Measurements from ENCODE around the gene CPXM2.

CPXM2 gene

DNA sequence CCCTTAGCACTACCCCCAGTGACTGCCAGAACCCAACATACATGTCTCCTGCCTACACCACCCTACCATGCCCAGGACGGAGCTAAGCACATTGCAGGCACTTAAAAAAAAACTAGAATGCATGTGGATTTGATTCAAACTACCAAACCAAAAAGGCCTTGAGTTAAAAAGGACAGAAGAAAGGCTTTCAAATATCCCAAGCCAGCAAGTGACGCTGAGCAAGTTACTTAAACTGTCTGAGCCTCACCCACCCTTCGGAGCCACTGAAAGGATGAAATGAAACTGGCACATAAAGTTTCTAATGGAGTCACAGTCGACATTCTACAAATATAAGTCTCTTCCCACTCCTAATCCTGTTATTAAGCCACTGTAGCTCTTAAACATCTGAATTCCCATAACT lies 1.8 kb downstream of the CPXM2 start:
- Mint-ChIP-seq H3K27me3 (peaks cover 11% of the 10 kb centered on the region), H3K9me3 (ENCODE audit: low read depth) (no peaks in the 10 kb centered on the region), H3K36me3 (no peaks in the 10 kb centered on the region), H3K4me3 (no peak overlapping the region), H3K27ac (no peak overlapping the region), H3K4me1 (ENCODE audit: low read depth) (no peaks in the 10 kb centered on the region)

DNA sequence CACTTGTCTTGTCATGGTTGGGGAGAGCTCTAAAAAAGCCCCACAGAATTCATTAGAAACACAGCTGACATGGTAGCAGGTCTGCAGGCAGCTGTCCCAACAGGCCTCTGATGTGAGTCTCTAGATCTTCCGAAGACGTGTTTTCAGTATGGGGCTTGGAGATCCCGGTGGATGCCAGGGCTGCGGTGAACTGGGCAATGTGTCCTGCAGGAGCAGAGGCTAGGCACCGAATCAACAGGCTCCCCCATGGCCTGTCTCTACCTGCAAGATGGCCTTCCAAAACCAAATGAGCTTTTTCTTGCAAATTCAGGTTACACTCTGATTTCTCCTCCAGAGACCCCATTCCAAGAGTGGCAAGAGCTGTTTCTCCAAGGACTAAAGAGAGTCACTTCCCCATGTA lies 2.9 kb downstream of the CPXM2 start:
- H3K4me1 Mint-ChIP-seq (ENCODE audit: low read depth), result no peaks in the 10 kb centered on the region
- no peaks in the 10 kb centered on the region for H3K36me3 Mint-ChIP-seq
- H3K4me3 Mint-ChIP-seq, result no peak overlapping the region
- peaks cover 9% of the 10 kb centered on the region for H3K27me3 Mint-ChIP-seq
- H3K9me3 Mint-ChIP-seq (ENCODE audit: low read depth), result no peaks in the 10 kb centered on the region
- no peak overlapping the region for H3K27ac Mint-ChIP-seq

DNA sequence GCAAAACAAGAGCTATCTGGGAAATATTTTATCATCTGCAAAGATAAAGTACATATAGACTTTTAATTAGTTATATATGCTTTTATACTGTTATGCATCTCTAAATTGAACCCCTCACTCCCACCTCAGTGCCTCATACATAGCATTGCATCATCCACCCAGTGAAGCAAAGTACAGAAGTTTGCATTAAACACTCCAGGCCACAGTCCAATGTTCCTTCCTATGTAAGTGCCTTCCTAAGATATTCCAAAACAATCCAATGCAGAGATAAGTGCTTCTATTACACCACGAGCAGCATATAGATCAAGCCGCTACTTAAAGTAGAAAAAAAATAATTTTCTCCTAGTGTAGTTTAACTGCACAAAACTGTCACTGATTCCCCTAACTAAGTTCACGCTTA lies 3.4 kb downstream of the CPXM2 start:
- no peaks in the 10 kb centered on the region for H3K9me3 Mint-ChIP-seq (ENCODE audit: low read depth)
- H3K36me3 Mint-ChIP-seq, result no peaks in the 10 kb centered on the region
- H3K4me3 Mint-ChIP-seq, result no peak overlapping the region
- H3K27ac Mint-ChIP-seq, result no peak overlapping the region
- H3K4me1 Mint-ChIP-seq (ENCODE audit: low read depth), result no peaks in the 10 kb centered on the region
- peaks cover 9% of the 10 kb centered on the region for H3K27me3 Mint-ChIP-seq

DNA sequence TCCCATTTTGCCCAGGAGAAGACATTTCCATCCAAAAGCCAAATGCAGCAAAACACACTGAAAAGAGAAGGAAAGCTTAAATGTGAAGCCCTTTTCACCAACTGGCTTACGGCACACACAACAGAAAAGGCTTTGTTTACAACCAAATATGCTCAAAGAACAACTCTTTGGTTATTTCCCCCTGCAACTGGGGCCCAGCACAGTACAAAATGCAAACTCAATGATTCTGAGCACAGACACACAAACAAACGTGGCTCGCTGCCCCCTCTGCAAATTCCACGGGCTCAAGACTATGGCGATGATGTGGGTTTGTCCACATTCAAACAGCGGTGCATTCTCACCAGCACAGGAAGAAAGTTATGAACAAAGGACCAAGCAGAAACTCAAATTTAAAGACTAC lies 5.3 kb downstream of the CPXM2 start:
- Mint-ChIP-seq H3K4me1 (ENCODE audit: low read depth) (no peaks in the 10 kb centered on the region), H3K36me3 (no peaks in the 10 kb centered on the region), H3K27me3 (peaks cover 8% of the 10 kb centered on the region)

DNA sequence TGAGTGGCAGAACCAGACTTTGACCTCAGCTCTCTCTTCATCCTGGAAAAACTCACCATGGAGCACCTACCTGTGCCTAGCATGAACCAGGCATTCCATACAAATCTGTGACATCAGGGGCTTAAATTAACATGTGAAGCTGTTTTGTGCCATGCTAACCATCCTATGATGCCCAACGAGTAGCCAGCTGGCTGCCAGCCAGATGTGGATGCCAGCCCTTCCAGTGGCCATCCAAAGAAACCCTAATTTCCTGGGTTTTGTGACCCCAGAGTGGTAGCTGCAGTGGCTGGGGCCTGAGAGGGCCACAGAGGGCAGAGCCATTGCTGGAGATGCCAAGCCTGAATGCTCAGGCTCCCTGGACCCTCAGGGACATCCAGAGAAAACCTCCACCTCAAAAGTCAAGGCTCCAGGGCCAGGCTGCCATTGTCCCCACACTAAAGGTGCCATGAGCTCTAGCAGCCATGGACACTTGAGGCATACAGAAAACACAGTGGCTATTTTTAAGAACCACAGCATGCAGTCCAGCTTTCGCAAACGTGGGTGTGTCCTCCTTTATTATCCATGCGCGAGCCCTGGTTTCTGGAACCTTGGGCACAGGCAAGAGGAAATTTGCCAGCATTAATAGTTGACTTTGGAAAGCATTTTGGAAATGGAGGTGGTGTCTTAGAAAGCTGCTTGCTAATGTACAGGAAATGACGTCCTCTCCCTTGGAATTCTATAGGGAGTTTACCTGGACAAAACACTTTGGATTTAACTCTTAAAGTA lies 6.0 kb downstream of the CPXM2 start:
- no peaks in the 10 kb centered on the region for H3K36me3 Mint-ChIP-seq
- no peak overlapping the region for H3K4me3 Mint-ChIP-seq
- H3K9me3 Mint-ChIP-seq (ENCODE audit: low read depth), result no peaks in the 10 kb centered on the region
- no peak overlapping the region for H3K27ac Mint-ChIP-seq
- peaks cover 6% of the 10 kb centered on the region for H3K27me3 Mint-ChIP-seq
- H3K4me1 Mint-ChIP-seq (ENCODE audit: low read depth), result no peaks in the 10 kb centered on the region

More for the DNA sequence above, 5.3 kb downstream of the CPXM2 start:
- Mint-ChIP-seq H3K4me3 (no peak overlapping the region), H3K27ac (no peak overlapping the region), H3K9me3 (ENCODE audit: low read depth) (no peaks in the 10 kb centered on the region)

DNA sequence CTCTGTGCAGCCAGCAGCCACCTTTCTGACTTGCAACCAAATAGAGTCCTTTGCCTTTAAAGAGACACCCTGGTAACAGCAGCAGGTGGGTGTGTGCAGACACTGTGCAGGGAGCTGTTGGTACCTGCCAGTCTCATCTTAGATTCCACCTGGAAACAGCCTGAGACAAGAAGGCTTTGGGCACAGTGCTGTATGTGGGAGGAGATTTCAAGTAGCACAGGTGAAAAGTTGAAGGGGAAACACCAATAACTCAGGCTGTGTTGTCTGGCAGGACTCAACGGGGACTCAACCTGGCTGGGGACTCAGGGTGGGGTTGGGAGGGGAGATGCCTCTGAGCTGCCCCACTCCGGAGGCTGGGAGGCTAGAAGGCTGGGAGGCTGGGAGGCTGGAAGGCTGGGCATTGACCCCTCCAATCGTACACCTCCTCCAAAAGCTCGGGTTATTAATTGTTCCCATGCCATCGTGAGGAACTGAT lies 6.7 kb downstream of the CPXM2 start:
- H3K27ac Mint-ChIP-seq, result no peak overlapping the region
- peaks cover 6% of the 10 kb centered on the region for H3K27me3 Mint-ChIP-seq
- no peak overlapping the region for H3K4me3 Mint-ChIP-seq
- H3K9me3 Mint-ChIP-seq (ENCODE audit: low read depth), result no peaks in the 10 kb centered on the region
- H3K4me1 Mint-ChIP-seq (ENCODE audit: low read depth), result no peaks in the 10 kb centered on the region
- no peaks in the 10 kb centered on the region for H3K36me3 Mint-ChIP-seq

DNA sequence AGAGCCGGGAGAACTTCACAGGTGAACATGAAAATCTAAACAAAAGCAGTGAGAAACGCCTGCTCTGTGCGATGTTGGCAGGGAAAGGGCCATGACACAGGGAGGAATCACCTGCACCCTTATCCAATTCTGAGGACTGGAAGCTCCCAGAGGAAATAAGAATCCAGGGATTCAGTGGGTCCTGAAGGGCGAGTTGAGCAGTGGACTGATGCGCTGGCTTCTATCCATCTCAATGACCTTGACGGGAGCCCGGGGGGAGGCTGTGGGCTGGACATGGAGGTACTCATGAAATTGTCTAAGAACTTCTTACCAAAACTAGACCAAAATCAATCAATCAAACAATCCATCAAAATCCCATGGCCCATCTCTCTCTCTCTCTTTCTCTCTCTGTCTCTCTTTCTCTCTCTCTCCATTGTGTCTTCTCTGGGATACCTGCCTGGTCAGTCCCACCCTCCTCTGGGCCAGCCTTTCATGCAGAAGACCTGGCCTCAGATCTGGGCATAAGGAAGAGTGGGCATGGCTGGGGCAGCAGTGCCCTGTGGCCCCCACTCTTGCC lies 7.2 kb downstream of the CPXM2 start:
- Mint-ChIP-seq H3K4me1 (ENCODE audit: low read depth) (no peaks in the 10 kb centered on the region), H3K9me3 (ENCODE audit: low read depth) (no peaks in the 10 kb centered on the region), H3K27me3 (peaks cover 3% of the 10 kb centered on the region), H3K36me3 (no peaks in the 10 kb centered on the region), H3K4me3 (no peak overlapping the region), H3K27ac (no peak overlapping the region)

GRCh38 chr10:123883673-123884320 lies 7.8 kb downstream of the CPXM2 start:
- Mint-ChIP-seq H3K4me3 (no peak overlapping the region), H3K36me3 (no peaks in the 10 kb centered on the region), H3K27me3 (peaks cover 3% of the 10 kb centered on the region), H3K4me1 (ENCODE audit: low read depth) (no peaks in the 10 kb centered on the region), H3K9me3 (ENCODE audit: low read depth) (no peaks in the 10 kb centered on the region), H3K27ac (no peak overlapping the region)

GRCh38 chr10:123882681-123883445 lies 8.7 kb downstream of the CPXM2 start:
- H3K36me3 Mint-ChIP-seq, result no peaks in the 10 kb centered on the region
- no peaks in the 10 kb centered on the region for H3K4me1 Mint-ChIP-seq (ENCODE audit: low read depth)
- peaks cover 2% of the 10 kb centered on the region for H3K27me3 Mint-ChIP-seq
- no peak overlapping the region for H3K27ac Mint-ChIP-seq
- no peaks in the 10 kb centered on the region for H3K9me3 Mint-ChIP-seq (ENCODE audit: low read depth)
- no peak overlapping the region for H3K4me3 Mint-ChIP-seq

DNA sequence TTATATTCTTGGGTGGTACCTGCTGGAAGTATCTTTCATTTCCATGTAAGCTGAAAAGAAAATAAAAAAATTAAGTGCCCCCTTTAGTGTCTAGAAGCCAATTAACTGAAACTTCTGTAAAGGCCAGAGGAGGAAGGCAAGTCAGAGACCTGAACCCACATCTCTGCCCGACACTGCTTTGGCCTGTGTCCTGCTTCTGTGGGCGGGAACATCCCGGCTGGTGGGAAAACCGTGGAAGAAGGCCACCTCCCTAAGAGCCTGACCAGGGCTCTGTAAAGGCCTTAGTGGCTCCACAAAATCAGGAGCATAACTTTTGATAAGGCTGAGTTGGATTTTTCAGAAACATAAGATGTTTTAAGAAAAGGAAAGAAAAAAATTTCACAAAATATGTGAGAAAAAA lies 9.4 kb downstream of the CPXM2 start:
- Mint-ChIP-seq H3K27me3 (peaks cover 2% of the 10 kb centered on the region), H3K4me1 (ENCODE audit: low read depth) (no peaks in the 10 kb centered on the region), H3K27ac (no peak overlapping the region), H3K9me3 (ENCODE audit: low read depth) (no peaks in the 10 kb centered on the region), H3K36me3 (no peaks in the 10 kb centered on the region), H3K4me3 (no peak overlapping the region)

DNA sequence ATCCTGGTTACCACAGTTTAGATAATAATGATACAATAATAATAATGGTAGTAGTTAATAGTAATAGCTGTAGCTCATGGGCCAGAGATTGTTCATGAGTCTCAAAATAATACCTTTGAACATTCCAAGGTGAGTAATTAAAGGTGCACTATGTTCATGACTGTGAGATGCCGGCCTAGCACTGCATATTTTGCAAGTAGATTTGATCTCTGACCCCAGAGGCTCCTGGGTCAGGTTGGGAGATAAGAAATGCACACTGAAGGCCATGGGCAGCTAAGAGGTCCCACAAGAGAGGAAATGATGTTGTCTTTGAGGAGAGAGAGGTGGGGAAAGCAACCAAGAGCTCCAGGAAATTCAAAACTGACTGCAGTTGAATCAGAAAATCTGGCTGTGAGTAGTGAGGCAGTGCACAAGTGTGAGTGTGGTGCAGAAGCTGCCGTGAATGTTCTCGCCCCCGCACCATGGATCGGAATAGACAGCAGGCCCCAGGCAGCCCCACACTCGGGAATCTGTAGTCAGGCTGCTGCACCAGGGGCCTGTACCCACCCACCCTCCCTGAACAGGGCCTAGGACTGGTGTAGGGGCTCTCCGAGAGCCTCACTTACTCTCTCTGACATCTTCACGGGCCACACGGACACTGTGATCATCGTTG lies 11.9 kb downstream of the CPXM2 start:
- H3K4me1 Mint-ChIP-seq (ENCODE audit: low read depth), result no peaks in the 10 kb centered on the region
- H3K27ac Mint-ChIP-seq, result no peak overlapping the region

DNA sequence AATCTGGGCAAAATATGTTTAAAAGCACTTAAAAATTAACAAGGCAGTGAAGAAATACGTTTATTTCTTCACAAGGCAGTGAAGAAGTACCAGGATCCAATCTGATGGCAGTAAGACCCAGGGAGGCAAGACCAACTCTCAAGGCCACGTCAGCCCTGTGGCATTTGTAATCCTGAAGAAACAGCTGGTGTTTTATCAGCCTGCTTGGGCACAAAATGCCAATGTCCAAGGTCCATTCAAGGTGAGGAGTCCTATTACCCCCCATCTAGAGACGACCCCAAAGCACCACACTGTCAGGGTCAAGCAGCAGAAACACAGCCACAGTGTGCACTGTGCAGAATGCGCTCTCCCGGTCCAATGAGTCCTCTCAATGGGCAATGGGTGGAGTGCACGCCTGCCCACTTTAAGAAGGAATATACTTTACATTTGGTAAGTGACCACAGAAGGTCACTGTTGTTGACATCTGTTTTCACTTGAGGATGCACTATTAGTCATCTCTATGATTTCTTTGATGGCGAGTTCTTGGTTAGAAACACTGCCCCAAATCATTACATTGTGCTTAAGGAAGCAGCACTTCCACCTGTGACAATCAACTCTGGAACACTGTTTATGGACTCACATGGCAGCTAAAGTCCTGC lies 12.8 kb downstream of the CPXM2 start:
- Mint-ChIP-seq H3K27me3 (no peaks in the 10 kb centered on the region), H3K27ac (no peak overlapping the region), H3K36me3 (no peaks in the 10 kb centered on the region), H3K9me3 (ENCODE audit: low read depth) (no peaks in the 10 kb centered on the region), H3K4me1 (ENCODE audit: low read depth) (no peaks in the 10 kb centered on the region), H3K4me3 (no peak overlapping the region)

More for the DNA sequence above, 11.9 kb downstream of the CPXM2 start:
- Mint-ChIP-seq H3K4me3 (no peak overlapping the region), H3K9me3 (ENCODE audit: low read depth) (no peaks in the 10 kb centered on the region), H3K36me3 (no peaks in the 10 kb centered on the region), H3K27me3 (peaks cover 2% of the 10 kb centered on the region)

GRCh38 chr10:123870260-123870659 lies 21.3 kb downstream of the CPXM2 start:
- Mint-ChIP-seq H3K27ac (no peak overlapping the region), H3K27me3 (peaks cover 8% of the 10 kb centered on the region), H3K4me3 (no peak overlapping the region)

DNA sequence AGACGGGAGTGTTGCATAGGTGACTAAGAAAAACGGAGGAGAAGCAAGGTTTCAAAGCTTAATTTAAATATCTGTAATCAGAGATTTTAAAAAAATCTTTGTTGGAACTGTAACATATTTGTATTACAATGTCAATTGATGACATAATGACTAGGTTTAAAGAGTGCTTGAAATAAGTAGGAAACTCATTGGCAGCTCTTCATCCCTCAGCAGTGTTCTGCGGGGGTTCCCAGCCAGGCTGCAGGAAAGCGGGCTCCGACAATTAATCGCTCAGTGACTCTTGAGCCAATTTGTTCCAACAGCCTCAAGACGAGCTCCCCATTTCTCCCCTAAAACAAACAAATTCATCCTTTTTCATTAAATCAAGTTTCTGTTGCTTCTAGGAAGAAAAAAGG lies 22.6 kb downstream of the CPXM2 start:
- H3K27ac Mint-ChIP-seq, result no peak overlapping the region
- H3K27me3 Mint-ChIP-seq, result peaks cover 9% of the 10 kb centered on the region
- H3K4me1 Mint-ChIP-seq (ENCODE audit: low read depth), result no peaks in the 10 kb centered on the region
- H3K36me3 Mint-ChIP-seq, result no peaks in the 10 kb centered on the region
- no peaks in the 10 kb centered on the region for H3K9me3 Mint-ChIP-seq (ENCODE audit: low read depth)
- no peak overlapping the region for H3K4me3 Mint-ChIP-seq

More at GRCh38 chr10:123870260-123870659, 21.3 kb downstream of the CPXM2 start:
- H3K36me3 Mint-ChIP-seq, result no peaks in the 10 kb centered on the region
- H3K9me3 Mint-ChIP-seq (ENCODE audit: low read depth), result no peaks in the 10 kb centered on the region
- H3K4me1 Mint-ChIP-seq (ENCODE audit: low read depth), result no peaks in the 10 kb centered on the region
